Omental fat pad (tissue), 4 donors: Measurements from ENCODE around the gene ZPR1. TPM values are rescaled to one million over a fixed set of nuclear protein-coding genes. Genes with fewer than 3 reads are reported as not detected.

Experiments used
- ATAC-seq: fragments of 150-250 bp; one replicate; pipeline ENCODE4 v1.9.1; 2016; ENCODE audit warnings: mild to moderate bottlenecking, moderate library complexity; ENCODE audit not compliant: low FRiP score
- DNase-seq: peaks from one replicate; pipeline ENCODE4 v3.0.0-alpha.2; 2019; ENCODE audit warnings: low spot score
- total RNA-seq, 4 donors: library from RNA; depleted of rRNA; stranded (reverse); fragments of >200 nt; gene quantifications; one replicate each; pipeline ENCODE4 v1.1.0, GENCODE V29; 2016
- TF ChIP-seq, protein P1 (sequence below), 3 donors: fragments of 450-650 bp; IDR thresholded peaks; one replicate each; pipeline ENCODE4 v1.5.1; 2016 to 2017; ENCODE audit warnings: antibody characterized with exemption in 3 of 3, mild to moderate bottlenecking in 3 of 3, moderate library complexity in 2 of 3

The ZPR1 gene
- total RNA-seq, 4 donors from 2014 or later = 23.5 to 83.9 (median 54.6) TPM

DNA sequence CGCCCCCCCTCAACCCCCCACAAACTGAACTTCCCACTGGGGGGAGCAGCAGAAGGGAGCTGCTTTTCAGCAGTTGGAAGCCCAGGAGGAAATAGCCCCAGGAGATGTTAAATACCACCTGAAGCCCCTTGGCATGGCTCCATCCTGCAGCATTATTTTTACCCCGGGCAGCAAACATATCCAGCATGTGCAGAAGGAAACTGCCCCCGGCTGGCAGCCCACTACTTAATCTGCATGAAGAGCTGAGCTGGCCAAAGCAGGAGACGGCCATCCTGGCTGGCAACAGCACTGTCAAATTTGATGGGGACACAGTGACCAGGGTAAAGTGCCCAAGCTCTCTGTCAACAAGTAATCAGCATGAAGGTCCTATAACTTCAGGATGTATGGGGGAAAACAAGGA lies 47.1 kb downstream of the ZPR1 start:
- ATAC-seq = no peak
- TF ChIP-seq, protein P1, sequence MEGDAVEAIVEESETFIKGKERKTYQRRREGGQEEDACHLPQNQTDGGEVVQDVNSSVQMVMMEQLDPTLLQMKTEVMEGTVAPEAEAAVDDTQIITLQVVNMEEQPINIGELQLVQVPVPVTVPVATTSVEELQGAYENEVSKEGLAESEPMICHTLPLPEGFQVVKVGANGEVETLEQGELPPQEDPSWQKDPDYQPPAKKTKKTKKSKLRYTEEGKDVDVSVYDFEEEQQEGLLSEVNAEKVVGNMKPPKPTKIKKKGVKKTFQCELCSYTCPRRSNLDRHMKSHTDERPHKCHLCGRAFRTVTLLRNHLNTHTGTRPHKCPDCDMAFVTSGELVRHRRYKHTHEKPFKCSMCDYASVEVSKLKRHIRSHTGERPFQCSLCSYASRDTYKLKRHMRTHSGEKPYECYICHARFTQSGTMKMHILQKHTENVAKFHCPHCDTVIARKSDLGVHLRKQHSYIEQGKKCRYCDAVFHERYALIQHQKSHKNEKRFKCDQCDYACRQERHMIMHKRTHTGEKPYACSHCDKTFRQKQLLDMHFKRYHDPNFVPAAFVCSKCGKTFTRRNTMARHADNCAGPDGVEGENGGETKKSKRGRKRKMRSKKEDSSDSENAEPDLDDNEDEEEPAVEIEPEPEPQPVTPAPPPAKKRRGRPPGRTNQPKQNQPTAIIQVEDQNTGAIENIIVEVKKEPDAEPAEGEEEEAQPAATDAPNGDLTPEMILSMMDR (IDR thresholded peaks at IDR 0.05) = no peak
- no peak for DNase-seq

DNA sequence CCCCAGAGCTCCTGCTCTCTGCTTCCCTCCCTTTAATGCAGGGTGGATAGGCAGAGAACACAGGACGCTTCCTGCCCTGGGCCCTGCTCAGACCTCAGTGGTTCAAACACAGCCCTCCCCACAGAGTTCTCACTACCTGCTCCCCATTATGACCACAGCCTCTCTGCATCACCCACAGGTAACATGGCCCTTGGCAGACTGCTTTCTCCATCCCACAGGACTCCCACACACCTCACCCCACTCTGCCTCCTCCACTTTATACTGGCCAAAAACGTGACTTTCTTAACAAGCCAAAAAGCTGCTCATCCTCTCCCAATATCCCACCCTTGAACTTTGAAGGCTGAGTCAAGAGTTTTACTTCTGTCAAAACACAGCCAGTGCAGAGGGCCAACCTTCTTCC lies 48.8 kb downstream of the ZPR1 start:
- ATAC-seq = no peak
- TF ChIP-seq, protein P1 (IDR thresholded peaks at IDR 0.05) = no peak

DNA sequence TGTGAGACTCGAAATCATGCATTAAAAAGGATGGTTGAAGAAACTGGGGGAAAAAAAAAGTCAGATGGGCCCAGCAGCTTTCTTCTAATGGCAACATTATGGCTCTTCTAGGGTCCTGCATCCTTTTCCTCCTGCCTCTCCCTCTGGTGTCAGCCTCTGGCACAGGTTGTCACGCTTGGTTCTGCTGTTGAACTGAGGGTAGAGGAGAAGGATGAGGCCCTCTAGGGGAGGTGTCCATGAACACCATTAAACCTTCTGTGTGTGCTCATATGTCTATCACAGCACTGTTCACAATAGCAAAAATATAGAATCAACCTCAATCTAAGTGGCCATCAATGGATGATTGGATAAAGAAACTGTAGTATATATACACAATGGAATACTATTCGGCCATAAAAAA lies 51.1 kb downstream of the ZPR1 start:
- TF ChIP-seq, protein P1 (IDR thresholded peaks at IDR 0.05) = no peak
- ATAC-seq (no peak), DNase-seq (no peak)

More for the DNA sequence above, 48.8 kb downstream of the ZPR1 start:
- DNase-seq = no peak

DNA sequence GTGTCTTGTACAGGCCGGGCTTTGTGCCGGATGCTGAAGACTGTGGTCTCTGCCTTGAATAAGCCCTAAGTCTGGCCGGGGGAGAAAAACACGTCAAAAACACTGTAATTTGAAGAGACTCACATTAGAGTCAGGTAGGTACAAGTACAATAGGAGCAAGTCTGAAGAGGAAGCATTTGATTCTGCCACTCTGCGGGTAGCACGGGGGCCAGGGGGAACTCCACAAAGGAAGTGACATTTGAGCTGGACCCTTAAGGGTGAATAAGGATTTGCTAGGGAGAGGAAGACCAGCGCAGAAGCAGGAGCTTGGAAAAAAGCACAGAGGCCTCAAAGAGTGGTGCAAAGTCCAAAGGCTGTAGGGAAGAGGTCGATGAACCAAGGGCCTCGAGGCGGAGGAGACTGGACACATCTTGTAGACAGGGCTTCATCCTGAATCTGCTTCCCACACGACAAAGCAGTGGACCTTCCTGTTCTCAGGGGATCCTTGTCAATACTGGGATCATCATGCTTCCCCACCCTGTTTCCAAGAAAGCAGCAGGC lies 53.8 kb downstream of the ZPR1 start:
- no peak for ATAC-seq
- TF ChIP-seq, protein P1 (IDR thresholded peaks at IDR 0.05) = no peak
- DNase-seq = no peak

DNA sequence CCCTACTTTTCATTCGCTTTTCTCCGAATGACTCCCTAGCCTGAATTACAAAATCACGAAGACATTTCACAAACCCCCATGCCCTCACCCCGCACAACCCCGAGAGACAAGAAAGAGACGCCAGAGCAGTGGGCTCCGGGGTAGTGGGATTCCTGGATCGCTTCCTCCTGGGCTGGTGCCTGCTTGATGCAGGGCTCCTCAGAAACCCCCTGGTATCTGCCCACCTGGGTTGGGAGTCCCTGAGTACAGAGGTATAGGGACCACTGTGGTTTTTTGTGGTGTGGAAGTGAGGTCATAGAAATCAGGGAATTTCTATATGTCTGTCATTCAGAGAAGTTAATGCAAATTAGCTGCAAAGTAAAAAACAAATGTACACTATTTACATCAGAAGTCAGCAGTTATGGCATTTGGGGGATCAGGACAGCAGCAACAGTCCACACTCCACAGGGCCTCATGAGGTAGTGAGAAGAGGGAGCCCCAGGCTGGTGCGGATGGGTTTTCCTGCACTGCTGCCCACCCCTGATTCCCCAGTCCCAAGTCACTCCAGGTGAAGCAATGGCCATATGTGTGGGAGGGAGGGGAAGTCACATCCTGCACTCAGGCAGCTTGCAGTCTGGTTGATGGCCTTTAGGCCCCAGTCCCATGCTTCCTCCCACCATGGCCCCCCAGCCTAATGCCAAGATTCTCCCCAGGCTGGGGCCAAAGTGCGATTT lies 54.6 kb downstream of the ZPR1 start:
- ATAC-seq = no peak
- no peak for DNase-seq
- TF ChIP-seq, protein P1 (IDR thresholded peaks at IDR 0.05) = no peak

DNA sequence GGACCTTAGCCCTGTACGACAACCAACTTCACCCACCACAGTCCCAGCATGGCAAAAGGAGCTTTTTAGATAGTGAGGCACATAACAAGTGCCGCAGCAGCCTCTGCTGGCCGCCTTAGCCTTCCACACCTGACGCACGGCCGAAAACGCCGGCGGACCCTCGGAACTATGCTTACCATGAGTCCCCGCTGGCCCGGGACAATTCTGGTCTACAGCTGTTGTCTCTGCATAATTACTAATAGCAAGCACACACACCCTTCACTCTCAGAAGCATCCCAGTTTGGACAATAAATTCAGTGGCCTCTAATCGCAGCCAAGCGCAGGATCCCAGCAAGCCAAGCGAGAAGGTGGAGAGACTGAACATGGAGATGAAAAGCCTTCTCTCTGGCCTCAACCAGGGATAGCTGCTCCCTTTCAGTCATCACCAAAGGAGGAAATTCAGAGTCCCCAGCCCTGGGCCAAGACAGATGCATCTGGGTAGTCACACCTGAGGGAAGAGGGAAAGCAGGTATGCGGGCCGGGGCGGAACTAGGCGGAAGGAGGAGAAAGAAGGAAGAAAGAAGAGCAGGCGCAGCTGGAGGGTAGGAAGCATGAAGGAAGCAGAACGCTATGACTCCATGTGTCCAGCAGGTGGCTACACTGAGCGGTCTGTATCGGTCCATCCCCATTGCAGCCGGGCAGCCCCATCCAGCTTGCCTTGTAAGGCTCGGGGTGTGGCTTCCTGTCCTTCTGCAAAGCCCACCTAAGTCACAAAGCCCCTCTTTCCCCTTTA lies 55.4 kb downstream of the ZPR1 start:
- DNase-seq (no peak), ATAC-seq (peak; percentile 65)
- TF ChIP-seq, protein P1 (IDR thresholded peaks at IDR 0.05) = peak in 1 of 3 donors; percentile 35
